ENCODE measurements around the gene PRKAR1A.
"Not testable (repeated sequence)": the region's sequence is repeated elsewhere in the genome, so short reads cannot be mapped to it uniquely, and the experiment has no call there.

PRKAR1A gene

GRCh38 chr17:68511671-68512246, 471 bp upstream of the PRKAR1A start:
- DNase-seq (ENCODE audit: low spot score) = peak; percentile 67

GRCh38 chr17:68512960-68513474, 787 bp downstream of the PRKAR1A start:
- peak; percentile 9 for DNase-seq (ENCODE audit: low spot score)

- no peak for DNase-seq (ENCODE audit: low spot score)
These were observed 1.7 kb downstream of the PRKAR1A start for GRCh38 chr17:68513932-68514331.

- no peak for DNase-seq (ENCODE audit: low spot score)
These were observed 2.8 kb downstream of the PRKAR1A start for GRCh38 chr17:68514831-68515635.

- DNase-seq (ENCODE audit: low spot score) = no peak
These were observed 4.5 kb downstream of the PRKAR1A start for GRCh38 chr17:68516732-68517131.

GRCh38 chr17:68517605-68518004, 5.4 kb downstream of the PRKAR1A start:
- DNase-seq (ENCODE audit: low spot score) = not testable (repeated sequence)

GRCh38 chr17:68518063-68518815, 6.0 kb downstream of the PRKAR1A start:
- DNase-seq (ENCODE audit: low spot score) = no peak

GRCh38 chr17:68519051-68519450, 6.8 kb downstream of the PRKAR1A start:
- not testable (repeated sequence) for DNase-seq (ENCODE audit: low spot score)

GRCh38 chr17:68519911-68520310, 7.7 kb downstream of the PRKAR1A start:
- DNase-seq (ENCODE audit: low spot score) = no peak

GRCh38 chr17:68522266-68522665, 10.0 kb downstream of the PRKAR1A start:
- DNase-seq (ENCODE audit: low spot score) = no peak

- no peak for DNase-seq (ENCODE audit: low spot score)
These were observed 14.3 kb downstream of the PRKAR1A start for GRCh38 chr17:68526548-68526947.

GRCh38 chr17:68527314-68527713, 15.1 kb downstream of the PRKAR1A start:
- no peak for DNase-seq (ENCODE audit: low spot score)

- no peak for DNase-seq (ENCODE audit: low spot score)
These were observed 19.0 kb downstream of the PRKAR1A start for GRCh38 chr17:68531252-68531651.

GRCh38 chr17:68532826-68533225, 20.6 kb downstream of the PRKAR1A start:
- DNase-seq (ENCODE audit: low spot score) = no peak

GRCh38 chr17:68533887-68534694, 21.9 kb downstream of the PRKAR1A start:
- DNase-seq (ENCODE audit: low spot score) = no peak

- DNase-seq (ENCODE audit: low spot score) = no peak
These were observed 22.5 kb downstream of the PRKAR1A start for GRCh38 chr17:68534695-68535088.

GRCh38 chr17:68535922-68536321, 23.7 kb downstream of the PRKAR1A start:
- DNase-seq (ENCODE audit: low spot score) = no peak

- no peak for DNase-seq (ENCODE audit: low spot score)
These were observed 27.6 kb downstream of the PRKAR1A start for GRCh38 chr17:68539548-68540467.

- no peak for DNase-seq (ENCODE audit: low spot score)
These were observed 28.8 kb downstream of the PRKAR1A start for GRCh38 chr17:68540981-68541380.

- no peak for DNase-seq (ENCODE audit: low spot score)
These were observed 29.6 kb downstream of the PRKAR1A start for GRCh38 chr17:68541816-68542215.
